GM20431 (cell line): Measurements from ENCODE around the gene ZFYVE21.

ENCODE experiments used
- in situ Hi-C: fragments of 300-500 bp; cut with MseI, MboI; formaldehyde crosslinking; loops from one replicate; pipeline ENCODE4 v1.15.0; 2020; ENCODE audit warnings: low sequenced_read_pairs; ENCODE audit not compliant: unreplicated experiment

Gene ZFYVE21

GRCh38 chr14:103704708-103705107, 10.9 kb upstream of the ZFYVE21 start:
- in situ Hi-C loops, result no loop called here

- in situ Hi-C loops, result no loop called here
These were observed 10.5 kb upstream of the ZFYVE21 start for GRCh38 chr14:103705118-103705503.

- in situ Hi-C loops, result no loop called here
These were observed 9.9 kb upstream of the ZFYVE21 start for GRCh38 chr14:103705504-103706284.

GRCh38 chr14:103706551-103707328, 8.9 kb upstream of the ZFYVE21 start:
- in situ Hi-C loops, result no loop called here

- in situ Hi-C loops, result no loop called here
These were observed 8.0 kb upstream of the ZFYVE21 start for GRCh38 chr14:103707329-103708263.

GRCh38 chr14:103708750-103709187, 6.8 kb upstream of the ZFYVE21 start:
- in situ Hi-C loops, result no loop called here

GRCh38 chr14:103709814-103710213, 5.8 kb upstream of the ZFYVE21 start:
- in situ Hi-C loops, result no loop called here

GRCh38 chr14:103710771-103711377, 4.7 kb upstream of the ZFYVE21 start:
- in situ Hi-C loops, result no loop called here

- in situ Hi-C loops, result no loop called here
These were observed 3.8 kb upstream of the ZFYVE21 start for GRCh38 chr14:103711516-103712431.

GRCh38 chr14:103712633-103713247, 2.9 kb upstream of the ZFYVE21 start:
- in situ Hi-C loops, result no loop called here

- in situ Hi-C loops, result no loop called here
These were observed 2.1 kb upstream of the ZFYVE21 start for GRCh38 chr14:103713304-103714062.

- in situ Hi-C loops, result no loop called here
These were observed 1.4 kb upstream of the ZFYVE21 start for GRCh38 chr14:103714063-103714724.

- in situ Hi-C loops, result no loop called here
These were observed 636 bp downstream of the ZFYVE21 start for GRCh38 chr14:103716091-103716801.

GRCh38 chr14:103716899-103717411, 1.3 kb downstream of the ZFYVE21 start:
- in situ Hi-C loops, result no loop called here

GRCh38 chr14:103718572-103718971, 3.0 kb downstream of the ZFYVE21 start:
- in situ Hi-C loops, result no loop called here

GRCh38 chr14:103719751-103720150, 4.1 kb downstream of the ZFYVE21 start:
- in situ Hi-C loops, result no loop called here
